Transverse colon (tissue), 4 donors: Measurements from ENCODE around the gene MXRA8. TPM values are rescaled to one million over a fixed set of nuclear protein-coding genes. Genes with fewer than 3 reads are reported as not detected.

Source experiments
- DNase-seq: peaks from one replicate; pipeline ENCODE4 v3.0.0-alpha.2; 2019
- H3K27ac ChIP-seq, 4 donors: fragments of 200-600 bp; sonication (generic); 2 replicates each; pipeline ENCODE4 v1.5.1; 2016 to 2018; ENCODE audit warnings: inconsistent platforms in 4 of 4
- H3K27me3 ChIP-seq: fragments of 200-600 bp; sonication (generic); 2 replicates; pipeline ENCODE4 v1.5.1; 2017; ENCODE audit warnings: inconsistent platforms
- H3K36me3 ChIP-seq, 4 donors: fragments of 200-600 bp; sonication (generic); 2 replicates each; pipeline ENCODE4 v1.5.1; 2017 to 2019; ENCODE audit warnings: inconsistent platforms in 4 of 4
- H3K4me1 ChIP-seq, 4 donors: fragments of 200-600 bp; sonication (generic); 2 replicates each; pipeline ENCODE4 v1.5.1; 2017 to 2020; ENCODE audit warnings: inconsistent platforms in 4 of 4
- H3K4me3 ChIP-seq, 4 donors: fragments of 200-600 bp; sonication (generic); 1 replicate in 1 of 4; 2 replicates in 3 of 4; pipeline versions ENCODE4 v1.5.1 to v1.6.1; 2017 to 2019; ENCODE audit warnings: inconsistent platforms in 4 of 4
- H3K9me3 ChIP-seq, 2 donors: fragments of 200-600 bp; sonication (generic); 2 replicates each; pipeline ENCODE4 v1.5.1; 2017 to 2019; ENCODE audit warnings: inconsistent platforms in 2 of 2
- CTCF ChIP-seq, 5 experiments: fragments of 200-600 bp in 3 of 5; fragments of 450-650 bp in 2 of 5; sonication (generic) in 3 of 5; IDR thresholded peaks; 1 replicate in 2 of 5; 2 replicates in 3 of 5; pipeline ENCODE4 v1.5.1; 2016 to 2017; ENCODE audit warnings: antibody characterized with exemption in 5 of 5, inconsistent platforms in 3 of 5, mild to moderate bottlenecking in 2 of 5, moderate library complexity in 1 of 5
- EP300 ChIP-seq: sonication (generic); formaldehyde crosslinking; IDR thresholded peaks from one replicate; pipeline ENCODE4 v1.6.1; 2017; ENCODE audit warnings: antibody characterized with exemption, low read depth
- POLR2A ChIP-seq: fragments of 450-650 bp; IDR thresholded peaks from one replicate; pipeline ENCODE4 v1.6.1; 2016; ENCODE audit warnings: antibody characterized with exemption, mild to moderate bottlenecking, moderate library complexity
- POLR2AphosphoS5 ChIP-seq, 3 donors: sonication (generic); formaldehyde crosslinking; IDR thresholded peaks; one replicate each; pipeline ENCODE4 v1.6.1; 2016; ENCODE audit warnings: antibody characterized with exemption in 3 of 3
- WGBS, 2 donors: methylation state at CpG; one replicate each; pipeline ENCODE4 v1.1.5; 2018; ENCODE audit warnings: low coverage in 1 of 2; 5-methylcytosine and 5-hydroxymethylcytosine counted together
- in situ Hi-C, 4 donors: fragments of 200-750 bp; cut with MboI; loops; one replicate each; pipeline versions ENCODE4 v1.15.0 to v1.15.1; 2017; ENCODE audit warnings: low sequenced_read_pairs in 3 of 4, low pct_ligation_motif_present in 1 of 4, low pct_unique_long_range_greater_than_20kb in 1 of 4
- intact Hi-C: fragments of 100-400 bp; cut with DNase I; formaldehyde crosslinking; loops from one replicate; pipeline ENCODE4 v1.15.1; 2023; ENCODE audit warnings: low total_unique reads
- total RNA-seq, 4 donors: library from RNA; depleted of rRNA; stranded (reverse); fragments of >200 nt; gene quantifications; one replicate each; pipeline ENCODE4 v1.1.0, GENCODE V29; 2016

The MXRA8 gene
- total RNA-seq, 4 donors from 2014 or later = 31.1 to 145 (median 57.1) TPM

- peaks cover 30 to 53% (median 35%) of the 10 kb centered on the region in 4 donors for H3K4me1 ChIP-seq
- H3K27ac ChIP-seq = no peak overlapping the region
- H3K9me3 ChIP-seq = no peaks in the 10 kb centered on the region
- DNase-seq = no peak
- H3K4me3 ChIP-seq = no peak overlapping the region
- TF ChIP-seq POLR2AphosphoS5 (IDR thresholded peaks at IDR 0.05) (no peak), CTCF (IDR thresholded peaks at IDR 0.05) (no peak), POLR2A (no peak), EP300 (no peak)
- 88% methylated on average over 11 of the region's 23 CpGs; no CpG with 5 or more reads in 1 of the 2 donors for WGBS, 2 donors
- intact Hi-C loops = no loop called here
- no peaks in the 10 kb centered on the region for H3K27me3 ChIP-seq
- H3K36me3 ChIP-seq = peaks cover 0 to 2% (median 0%) of the 10 kb centered on the region in 4 donors
- in situ Hi-C loops = no loop called here
Measured at GRCh38 chr1:1320666-1321448, 37.5 kb downstream of the MXRA8 start.

DNA sequence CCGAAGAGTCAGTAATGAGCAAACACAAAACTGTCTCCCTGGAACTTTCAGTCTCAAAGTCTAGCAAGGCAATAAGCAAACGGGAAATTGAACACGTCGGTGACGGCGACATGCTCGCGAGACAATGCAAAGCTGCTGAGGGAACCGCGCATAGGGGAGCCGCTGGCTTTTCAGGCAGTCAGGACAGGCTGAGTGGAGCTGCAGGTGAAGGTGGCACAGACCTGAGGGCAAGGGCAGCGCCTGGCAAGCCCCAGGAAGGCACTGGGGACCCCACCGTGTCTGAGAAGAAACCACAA is 38.8 kb downstream of the MXRA8 start:
- peaks cover 0 to 2% (median 0%) of the 10 kb centered on the region in 4 donors for H3K36me3 ChIP-seq
- H3K4me1 ChIP-seq = peaks cover 19 to 44% (median 26%) of the 10 kb centered on the region in 4 donors
- H3K27me3 ChIP-seq = no peaks in the 10 kb centered on the region
- in situ Hi-C loops (no loop called here), intact Hi-C loops (no loop called here)
- no peak overlapping the region for H3K4me3 ChIP-seq
- H3K9me3 ChIP-seq = no peaks in the 10 kb centered on the region
- no peak for DNase-seq
- WGBS, 2 donors = 92 to 93% methylated on average over 5 to 13 of the region's 13 CpGs
- peak overlapping the region in 1 of 4 donors; percentile 89 for H3K27ac ChIP-seq
- no peak for TF ChIP-seq CTCF (IDR thresholded peaks at IDR 0.05)

- Histone ChIP-seq H3K9me3 (no peaks in the 10 kb centered on the region), H3K27me3 (no peaks in the 10 kb centered on the region), H3K4me1 (peaks cover 19 to 44% (median 26%) of the 10 kb centered on the region in 4 donors), H3K36me3 (peaks cover 0 to 6% (median 1%) of the 10 kb centered on the region in 4 donors), H3K27ac (peak overlapping the region; percentile 71 to 89 (median 78)), H3K4me3 (no peak overlapping the region)
- TF ChIP-seq POLR2A (no peak), EP300 (no peak), CTCF (IDR thresholded peaks at IDR 0.05) (no peak), POLR2AphosphoS5 (IDR thresholded peaks at IDR 0.05) (no peak)
- in situ Hi-C loops (no loop called here), intact Hi-C loops (no loop called here)
- DNase-seq = no peak
- 81 to 91% methylated on average over 2 to 35 of the region's 36 CpGs for WGBS, 2 donors
Measured at GRCh38 chr1:1318777-1319645, 39.3 kb downstream of the MXRA8 start.

DNA sequence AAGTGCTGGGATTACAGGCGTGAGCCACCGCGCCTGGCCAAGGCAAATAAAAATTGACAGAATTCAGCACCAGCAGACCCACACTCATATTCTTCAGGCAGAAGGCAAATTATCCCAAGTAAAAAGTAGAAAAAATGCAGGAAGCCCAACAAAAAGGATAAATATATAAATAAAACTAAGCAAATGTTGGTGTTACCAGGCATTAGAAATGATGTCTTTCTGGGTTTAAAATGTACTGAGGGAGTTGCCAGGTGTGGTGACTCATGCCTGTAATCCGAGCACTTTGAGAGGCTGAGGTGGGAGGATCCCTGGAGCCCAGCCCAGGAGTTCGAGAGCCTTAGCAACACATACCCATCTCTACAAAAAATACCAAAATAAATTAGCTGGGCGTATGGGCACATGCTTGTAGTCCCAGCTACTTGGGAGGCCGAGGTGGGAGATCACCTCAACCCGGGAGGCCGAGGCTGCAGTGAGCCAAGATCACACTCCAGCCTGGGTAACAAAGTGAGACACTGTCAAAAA is 40.2 kb downstream of the MXRA8 start:
- in situ Hi-C loops = no loop called here
- H3K27ac ChIP-seq = peak overlapping the region; percentile 71 to 89 (median 78)

More for the DNA sequence above, 40.2 kb downstream of the MXRA8 start:
- peaks cover 19 to 39% (median 21%) of the 10 kb centered on the region in 4 donors for H3K4me1 ChIP-seq
- TF ChIP-seq POLR2AphosphoS5 (IDR thresholded peaks at IDR 0.05) = peak in 2 of 3 donors; percentile 16 to 41
- TF ChIP-seq EP300 = no peak
- TF ChIP-seq CTCF (IDR thresholded peaks at IDR 0.05) = no peak
- no peak for TF ChIP-seq POLR2A
- H3K36me3 ChIP-seq = peaks cover 0 to 12% (median 5%) of the 10 kb centered on the region in 4 donors
- peak; percentile 80 for DNase-seq
- H3K4me3 ChIP-seq = no peak overlapping the region
- H3K27me3 ChIP-seq = no peaks in the 10 kb centered on the region
- no peaks in the 10 kb centered on the region for H3K9me3 ChIP-seq
- WGBS, 2 donors = 40 to 56% methylated on average over 9 of the region's 9 CpGs
- intact Hi-C loops = no loop called here
